Calu3 (cell line): ENCODE results near the gene GPS1. TPM values are rescaled to one million over a fixed set of nuclear protein-coding genes. Genes with fewer than 3 reads are reported as not detected.

Source experiments
- BruUV-seq: library from RNA; stranded (reverse); fragments of 400-500 nt; replicated peaks from 2 replicates; lab custom pipeline; 2021; lab: Mats Ljungman, UMichigan
- CTCF ChIA-PET: fragments of 300-600 bp; sonication (Branson Sonifier 250); formaldehyde crosslinking; loops from one replicate; lab custom pipeline; 2022; ENCODE audit warnings: antibody characterized with exemption; lab: Charles Lee
- DNase-seq: peaks from one replicate; pipeline ENCODE4 v3.0.0; 2022
- H3K27ac Mint-ChIP-seq: one replicate; pipeline ENCODE4 v1.8.0; 2022; ENCODE audit warnings: mixed read lengths; ENCODE audit not compliant: unreplicated experiment
- H3K27me3 Mint-ChIP-seq: one replicate; pipeline ENCODE4 v1.8.0; 2022; ENCODE audit warnings: mixed read lengths; ENCODE audit not compliant: unreplicated experiment
- H3K36me3 Mint-ChIP-seq: one replicate; pipeline ENCODE4 v1.8.0; 2022; ENCODE audit warnings: mild to moderate bottlenecking, moderate library complexity, mixed read lengths; ENCODE audit not compliant: insufficient read depth, unreplicated experiment
- H3K4me1 Mint-ChIP-seq: one replicate; pipeline ENCODE4 v1.8.0; 2022; ENCODE audit warnings: mild to moderate bottlenecking, low read depth, mixed read lengths; ENCODE audit not compliant: unreplicated experiment
- H3K4me3 Mint-ChIP-seq: one replicate; pipeline ENCODE4 v1.8.0; 2022; ENCODE audit warnings: mild to moderate bottlenecking, low read depth, moderate library complexity, mixed read lengths; ENCODE audit not compliant: unreplicated experiment
- H3K9me3 Mint-ChIP-seq: one replicate; pipeline ENCODE4 v1.8.0; 2022; ENCODE audit warnings: low read depth, mixed read lengths; ENCODE audit not compliant: unreplicated experiment
- CTCF ChIP-seq: fragments of 200-600 bp; IDR thresholded peaks from one replicate; pipeline ENCODE4 v1.8.0; 2022; ENCODE audit warnings: antibody characterized with exemption; ENCODE audit not compliant: unreplicated experiment
- intact Hi-C: fragments of 100-400 bp; cut with micrococcal nuclease; formaldehyde crosslinking; loops from one replicate; pipeline ENCODE4 v1.10.0; 2022; ENCODE audit not compliant: unreplicated experiment
- total RNA-seq: library from RNA; stranded (reverse); gene quantifications from 2 replicates; pipeline ENCODE4 v1.2.3, GENCODE V29; 2022

The GPS1 gene
- total RNA-seq, 1 experiment from 2014 or later = 114 TPM

- H3K27me3 Mint-ChIP-seq = no peaks in the 10 kb centered on the region
- TF ChIP-seq CTCF = no peak
- no peaks in the 10 kb centered on the region for H3K9me3 Mint-ChIP-seq
- H3K4me1 Mint-ChIP-seq = no peaks in the 10 kb centered on the region
- intact Hi-C loops = no loop called here
- H3K36me3 Mint-ChIP-seq = peaks cover 79% of the 10 kb centered on the region
- CTCF ChIA-PET = interaction anchor here (0.6 kb wide), 1 partner anchor 77 kb away, joined by 7 read pairs; no protein-coding TSS in a partner anchor
- H3K4me3 Mint-ChIP-seq = no peak overlapping the region
- H3K27ac Mint-ChIP-seq = no peak overlapping the region
- no peak for DNase-seq
- BruUV-seq = no TSS peak
Measured at GRCh38 chr17:82055965-82056728, 4.4 kb downstream of the GPS1 start.

- Mint-ChIP-seq H3K9me3 (no peaks in the 10 kb centered on the region), H3K4me1 (no peaks in the 10 kb centered on the region), H3K27me3 (no peaks in the 10 kb centered on the region), H3K27ac (no peak overlapping the region), H3K4me3 (no peak overlapping the region), H3K36me3 (peaks cover 84% of the 10 kb centered on the region)
- CTCF ChIA-PET = interaction anchor here (0.6 kb wide), 1 partner anchor 77 kb away, joined by 7 read pairs; no protein-coding TSS in a partner anchor
- intact Hi-C loops = no loop called here
- no peak for DNase-seq
- TSS peak; percentile 49 for BruUV-seq
- TF ChIP-seq CTCF = no peak
Measured at GRCh38 chr17:82056729-82057621, 5.3 kb downstream of the GPS1 start.

GRCh38 chr17:82058230-82058854 is 6.6 kb downstream of the GPS1 start:
- H3K27me3 Mint-ChIP-seq = no peaks in the 10 kb centered on the region
- BruUV-seq = no TSS peak
- no peak overlapping the region for H3K4me3 Mint-ChIP-seq
- no peaks in the 10 kb centered on the region for H3K4me1 Mint-ChIP-seq
- no peak for DNase-seq
- peaks cover 72% of the 10 kb centered on the region for H3K36me3 Mint-ChIP-seq
- TF ChIP-seq CTCF = no peak
- no peaks in the 10 kb centered on the region for H3K9me3 Mint-ChIP-seq
- intact Hi-C loops = no loop called here
- H3K27ac Mint-ChIP-seq = no peak overlapping the region
- CTCF ChIA-PET = no interaction called here

GRCh38 chr17:82058855-82059249 is 7.2 kb downstream of the GPS1 start:
- TF ChIP-seq CTCF = no peak
- CTCF ChIA-PET = interaction anchor here (0.6 kb wide), 1 partner anchor 16 kb away, joined by 3 read pairs; no protein-coding TSS in a partner anchor
- no peak overlapping the region for H3K27ac Mint-ChIP-seq
- DNase-seq = no peak
- intact Hi-C loops = no loop called here
- peaks cover 68% of the 10 kb centered on the region for H3K36me3 Mint-ChIP-seq
- H3K9me3 Mint-ChIP-seq = no peaks in the 10 kb centered on the region
- no TSS peak for BruUV-seq
- H3K27me3 Mint-ChIP-seq = no peaks in the 10 kb centered on the region
- no peaks in the 10 kb centered on the region for H3K4me1 Mint-ChIP-seq
- no peak overlapping the region for H3K4me3 Mint-ChIP-seq
